ENCODE measurements around the gene FBLN1.
"Not testable (repeated sequence)": the region's sequence is repeated elsewhere in the genome, so short reads cannot be mapped to it uniquely, and the experiment has no call there.

FBLN1 gene

DNA sequence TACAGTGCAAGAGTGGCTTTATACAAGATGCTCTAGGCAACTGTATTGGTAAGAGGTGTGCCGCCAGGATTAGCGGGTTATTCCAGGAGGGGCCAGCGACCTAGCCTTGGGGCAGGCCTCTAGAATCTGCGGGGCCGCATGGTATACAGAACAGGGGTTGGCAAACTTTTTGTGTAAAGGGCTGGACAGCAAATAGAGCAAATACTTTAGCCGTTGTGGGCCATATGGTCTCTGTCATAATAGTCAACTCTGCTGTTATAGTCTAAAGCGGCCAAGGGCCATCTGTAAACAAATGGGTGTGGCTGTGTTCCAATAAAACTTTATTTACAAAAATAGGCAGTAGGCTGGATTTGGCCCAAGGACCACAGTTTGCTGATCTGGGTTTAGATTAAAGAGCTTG, 32.6 kb downstream of the FBLN1 start:
- H2BK12ac ChIP-seq (ENCODE audit: low read length): no peak overlapping the region
- H3K79me2 ChIP-seq (ENCODE audit: control insufficient read depth, insufficient read depth, low read length, poor library complexity): no peaks in the 10 kb centered on the region
- no peak overlapping the region for H2AFZ ChIP-seq (ENCODE audit: insufficient read depth, low read length, poor library complexity)
- no peak overlapping the region for H4K12ac ChIP-seq (ENCODE audit: low read depth, low read length)
- no peak overlapping the region for H2BK5ac ChIP-seq (ENCODE audit: low read depth, low read length, poor library complexity)
- peaks cover 77 to 83% of the 10 kb centered on the region in 2 experiments for H3K36me3 ChIP-seq (ENCODE audit: control insufficient read depth in 1 of 2, insufficient read depth in 2 of 2, low read length in 2 of 2)
- H3K27ac ChIP-seq (ENCODE audit: low read depth, low read length): no peak overlapping the region
- H3K9me3 ChIP-seq (ENCODE audit: insufficient read depth, low read depth, low read length): peaks cover 1% of the 10 kb centered on the region
- H3K4me2 ChIP-seq (ENCODE audit: low read length): no peak overlapping the region
- no peak overlapping the region for H3K18ac ChIP-seq (ENCODE audit: low read length)
- WGBS (ENCODE audit: extremely low coverage, insufficient coverage, insufficient read length): no CpG with 5 or more reads among the region's 7 CpGs
- H3K14ac ChIP-seq (ENCODE audit: low read length): no peak overlapping the region
- peaks cover 2% of the 10 kb centered on the region for H3K79me1 ChIP-seq (ENCODE audit: low read length)
- H3K23ac ChIP-seq (ENCODE audit: low read length): no peak overlapping the region
- no peak overlapping the region for H2AK5ac ChIP-seq (ENCODE audit: low read length)
- H3K27me3 ChIP-seq (ENCODE audit: insufficient read depth, low read length): no peaks in the 10 kb centered on the region
- no peak overlapping the region for H3K4me3 ChIP-seq (ENCODE audit: low read depth, low read length)
- no peaks in the 10 kb centered on the region for H3K4me1 ChIP-seq (ENCODE audit: control insufficient read depth in 1 of 2, insufficient read depth in 2 of 2, low read length in 2 of 2)
- no peak overlapping the region for H3K4ac ChIP-seq (ENCODE audit: low read depth, low read length)
- no peak overlapping the region for H4K91ac ChIP-seq (ENCODE audit: low read depth, low read length)
- no peak overlapping the region for H4K8ac ChIP-seq (ENCODE audit: low read depth, low read length)
- no peak for DNase-seq
- no peak overlapping the region for H3K9ac ChIP-seq (ENCODE audit: low read length)
- no peak overlapping the region for H2BK120ac ChIP-seq (ENCODE audit: insufficient read depth, low read length, poor library complexity)

DNA sequence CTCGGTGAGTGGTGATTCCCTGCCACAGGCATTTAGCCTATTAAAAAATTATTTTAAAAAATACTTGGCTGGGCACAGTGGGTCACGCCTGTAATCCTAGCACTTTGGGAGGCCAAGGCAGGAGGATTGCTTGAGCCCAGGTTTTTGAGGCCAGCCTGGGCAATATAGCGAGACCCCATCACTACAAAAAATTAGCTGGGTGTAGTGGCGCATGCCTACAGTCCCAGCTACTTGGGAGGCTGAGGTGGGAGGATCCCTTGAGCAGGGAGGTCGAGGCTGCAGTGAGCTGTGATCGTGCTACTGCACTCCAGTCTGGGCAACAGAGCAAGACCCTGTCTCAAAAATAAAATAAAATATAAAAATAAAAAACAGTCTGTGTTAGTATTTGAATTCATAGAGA, 33.2 kb downstream of the FBLN1 start:
- not testable (repeated sequence) for H3K27me3 ChIP-seq (ENCODE audit: insufficient read depth, low read length); H3K23ac ChIP-seq (ENCODE audit: low read length); DNase-seq; H4K12ac ChIP-seq (ENCODE audit: low read depth, low read length); H2BK5ac ChIP-seq (ENCODE audit: low read depth, low read length, poor library complexity); H2AFZ ChIP-seq (ENCODE audit: insufficient read depth, low read length, poor library complexity); H3K4me2 ChIP-seq (ENCODE audit: low read length); H3K27ac ChIP-seq (ENCODE audit: low read depth, low read length); H3K79me2 ChIP-seq (ENCODE audit: control insufficient read depth, insufficient read depth, low read length, poor library complexity); H3K14ac ChIP-seq (ENCODE audit: low read length); H2BK120ac ChIP-seq (ENCODE audit: insufficient read depth, low read length, poor library complexity); H3K9ac ChIP-seq (ENCODE audit: low read length); H3K4ac ChIP-seq (ENCODE audit: low read depth, low read length); H4K91ac ChIP-seq (ENCODE audit: low read depth, low read length); H3K9me3 ChIP-seq (ENCODE audit: insufficient read depth, low read depth, low read length); H4K8ac ChIP-seq (ENCODE audit: low read depth, low read length); H3K18ac ChIP-seq (ENCODE audit: low read length); H2AK5ac ChIP-seq (ENCODE audit: low read length); H3K4me3 ChIP-seq (ENCODE audit: low read depth, low read length); H2BK12ac ChIP-seq (ENCODE audit: low read length); H3K79me1 ChIP-seq (ENCODE audit: low read length); H3K4me1 ChIP-seq (ENCODE audit: control insufficient read depth in 1 of 2, insufficient read depth in 2 of 2, low read length in 2 of 2)
- peaks cover 78 to 83% of the 10 kb centered on the region in 2 experiments for H3K36me3 ChIP-seq (ENCODE audit: control insufficient read depth in 1 of 2, insufficient read depth in 2 of 2, low read length in 2 of 2)
- no CpG with 5 or more reads among the region's 6 CpGs for WGBS (ENCODE audit: extremely low coverage, insufficient coverage, insufficient read length)

DNA sequence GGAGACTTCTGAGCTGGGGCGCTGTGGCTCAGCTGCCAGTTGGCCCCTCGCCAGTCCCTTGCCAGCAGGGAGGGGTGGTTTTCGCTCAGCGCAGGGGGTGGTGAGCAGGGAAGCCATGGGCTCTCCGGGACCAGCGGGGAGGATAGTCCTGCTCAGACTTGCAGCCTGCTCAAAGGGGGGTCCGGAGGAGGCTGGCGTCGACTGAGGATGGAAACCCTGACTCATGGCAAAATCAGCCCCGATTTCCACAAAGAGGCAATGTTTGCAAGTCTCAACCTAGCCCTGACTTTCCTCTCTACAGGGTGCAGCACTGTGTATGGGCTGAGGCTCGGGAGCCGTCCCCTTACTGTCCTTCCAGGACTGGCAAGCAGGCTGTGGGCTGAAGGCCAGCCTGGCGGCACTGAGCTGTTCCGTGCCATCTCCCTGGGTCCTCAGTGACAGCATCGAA, 35.1 kb downstream of the FBLN1 start:
- no peak overlapping the region for H2BK5ac ChIP-seq (ENCODE audit: low read depth, low read length, poor library complexity)
- peaks cover 80 to 85% of the 10 kb centered on the region in 2 experiments for H3K36me3 ChIP-seq (ENCODE audit: control insufficient read depth in 1 of 2, insufficient read depth in 2 of 2, low read length in 2 of 2)
- no peak overlapping the region for H3K9ac ChIP-seq (ENCODE audit: low read length)
- no peaks in the 10 kb centered on the region for H3K79me2 ChIP-seq (ENCODE audit: control insufficient read depth, insufficient read depth, low read length, poor library complexity)
- H3K79me1 ChIP-seq (ENCODE audit: low read length): peaks cover 2% of the 10 kb centered on the region
- H3K9me3 ChIP-seq (ENCODE audit: insufficient read depth, low read depth, low read length): peaks cover 1% of the 10 kb centered on the region
- H3K4me1 ChIP-seq (ENCODE audit: control insufficient read depth in 1 of 2, insufficient read depth in 2 of 2, low read length in 2 of 2): no peaks in the 10 kb centered on the region
- H2BK12ac ChIP-seq (ENCODE audit: low read length): no peak overlapping the region
- no peak overlapping the region for H3K18ac ChIP-seq (ENCODE audit: low read length)
- no peak for DNase-seq
- H3K23ac ChIP-seq (ENCODE audit: low read length): no peak overlapping the region
- no peak overlapping the region for H2AFZ ChIP-seq (ENCODE audit: insufficient read depth, low read length, poor library complexity)
- peak overlapping the region; percentile 20 for H3K4me3 ChIP-seq (ENCODE audit: low read depth, low read length)
- WGBS (ENCODE audit: extremely low coverage, insufficient coverage, insufficient read length): no CpG with 5 or more reads among the region's 15 CpGs
- H3K4ac ChIP-seq (ENCODE audit: low read depth, low read length): no peak overlapping the region
- no peak overlapping the region for H2BK120ac ChIP-seq (ENCODE audit: insufficient read depth, low read length, poor library complexity)
- no peak overlapping the region for H4K12ac ChIP-seq (ENCODE audit: low read depth, low read length)
- H3K14ac ChIP-seq (ENCODE audit: low read length): no peak overlapping the region
- H2AK5ac ChIP-seq (ENCODE audit: low read length): no peak overlapping the region
- no peak overlapping the region for H4K91ac ChIP-seq (ENCODE audit: low read depth, low read length)
- no peaks in the 10 kb centered on the region for H3K27me3 ChIP-seq (ENCODE audit: insufficient read depth, low read length)
- H3K27ac ChIP-seq (ENCODE audit: low read depth, low read length): no peak overlapping the region
- H4K8ac ChIP-seq (ENCODE audit: low read depth, low read length): no peak overlapping the region
- no peak overlapping the region for H3K4me2 ChIP-seq (ENCODE audit: low read length)

DNA sequence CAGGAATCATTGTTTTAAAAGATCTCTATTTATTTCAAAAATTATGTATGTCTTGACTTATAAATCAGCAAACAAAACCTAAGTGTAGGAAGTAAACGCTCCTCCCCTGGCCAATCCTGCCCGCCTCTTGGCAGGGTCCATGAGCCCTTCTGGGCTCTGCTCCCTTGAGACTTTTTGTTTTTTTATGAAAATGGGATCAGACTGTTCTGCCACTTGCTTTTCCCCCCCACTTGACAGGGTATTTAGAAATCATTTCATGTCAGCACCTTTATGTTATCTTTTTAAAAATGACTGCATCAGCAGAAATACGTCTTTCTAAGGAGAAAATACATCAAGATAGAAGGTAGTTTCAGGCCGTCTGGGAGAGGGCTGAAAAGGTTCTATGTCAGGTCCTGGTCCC, 35.6 kb downstream of the FBLN1 start:
- Histone ChIP-seq H3K23ac (ENCODE audit: low read length) (no peak overlapping the region), H3K9ac (ENCODE audit: low read length) (no peak overlapping the region), H3K18ac (ENCODE audit: low read length) (no peak overlapping the region), H3K14ac (ENCODE audit: low read length) (no peak overlapping the region), H4K91ac (ENCODE audit: low read depth, low read length) (no peak overlapping the region), H4K12ac (ENCODE audit: low read depth, low read length) (no peak overlapping the region), H3K27me3 (ENCODE audit: insufficient read depth, low read length) (no peaks in the 10 kb centered on the region), H2BK12ac (ENCODE audit: low read length) (no peak overlapping the region), H3K4me3 (ENCODE audit: low read depth, low read length) (no peak overlapping the region), H2AK5ac (ENCODE audit: low read length) (no peak overlapping the region), H3K27ac (ENCODE audit: low read depth, low read length) (no peak overlapping the region), H3K4me1 (ENCODE audit: control insufficient read depth in 1 of 2, insufficient read depth in 2 of 2, low read length in 2 of 2) (no peaks in the 10 kb centered on the region), H4K8ac (ENCODE audit: low read depth, low read length) (no peak overlapping the region), H3K79me1 (ENCODE audit: low read length) (peaks cover 2% of the 10 kb centered on the region), H2AFZ (ENCODE audit: insufficient read depth, low read length, poor library complexity) (no peak overlapping the region), H2BK5ac (ENCODE audit: low read depth, low read length, poor library complexity) (no peak overlapping the region), H3K4me2 (ENCODE audit: low read length) (no peak overlapping the region), H3K9me3 (ENCODE audit: insufficient read depth, low read depth, low read length) (peaks cover 1% of the 10 kb centered on the region), H2BK120ac (ENCODE audit: insufficient read depth, low read length, poor library complexity) (no peak overlapping the region), H3K79me2 (ENCODE audit: control insufficient read depth, insufficient read depth, low read length, poor library complexity) (no peaks in the 10 kb centered on the region), H3K4ac (ENCODE audit: low read depth, low read length) (no peak overlapping the region), H3K36me3 (ENCODE audit: control insufficient read depth in 1 of 2, insufficient read depth in 2 of 2, low read length in 2 of 2) (peaks cover 80 to 84% of the 10 kb centered on the region in 2 experiments)
- WGBS (ENCODE audit: extremely low coverage, insufficient coverage, insufficient read length): no CpG with 5 or more reads among the region's 4 CpGs
- DNase-seq: no peak

Data from trophoblast cell (in vitro differentiated cells and primary cell).